HEK293T (cell line): ENCODE results near the gene TTC16.

Source experiments
- CTBP1 ChIP-seq: fragments of 450-650 bp; IDR thresholded peaks from 2 replicates; pipeline ENCODE4 v1.6.1; 2016; ENCODE audit warnings: borderline replicate concordance
- HDGF ChIP-seq: fragments of 450-650 bp; IDR thresholded peaks from 2 replicates; pipeline ENCODE4 v1.6.1; 2017; ENCODE audit warnings: antibody characterized with exemption, borderline replicate concordance
- SP1 ChIP-seq: fragments of 450-650 bp; IDR thresholded peaks from 2 replicates; pipeline ENCODE4 v1.6.1; 2017
- TF ChIP-seq, protein P1 (sequence below): fragments of 450-650 bp; IDR thresholded peaks from 2 replicates; pipeline ENCODE4 v1.6.1; 2016

DNA sequence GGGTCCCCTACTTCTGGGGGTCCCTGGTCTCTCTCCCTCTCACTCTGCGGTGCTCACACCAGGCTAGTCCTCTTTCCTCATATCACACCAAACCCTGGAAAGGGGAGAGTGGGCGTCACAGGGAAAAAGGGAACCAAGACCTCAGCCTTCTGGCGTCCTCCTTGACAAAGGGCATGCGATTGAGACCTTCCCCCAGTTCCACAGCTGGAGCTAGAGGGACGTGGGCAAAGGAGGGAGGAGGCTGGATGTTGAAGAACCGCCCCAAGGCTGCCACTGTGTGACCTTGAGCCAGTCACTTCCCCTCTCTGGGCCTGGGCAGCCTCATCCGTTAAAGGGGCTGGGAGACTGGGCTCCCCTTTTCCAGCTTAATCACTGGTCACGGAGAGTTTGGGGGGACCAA is 37.7 kb downstream of the TTC16 start:
- TF ChIP-seq SP1 (no peak), CTBP1 (no peak), HDGF (no peak)
- TF ChIP-seq, protein P1, sequence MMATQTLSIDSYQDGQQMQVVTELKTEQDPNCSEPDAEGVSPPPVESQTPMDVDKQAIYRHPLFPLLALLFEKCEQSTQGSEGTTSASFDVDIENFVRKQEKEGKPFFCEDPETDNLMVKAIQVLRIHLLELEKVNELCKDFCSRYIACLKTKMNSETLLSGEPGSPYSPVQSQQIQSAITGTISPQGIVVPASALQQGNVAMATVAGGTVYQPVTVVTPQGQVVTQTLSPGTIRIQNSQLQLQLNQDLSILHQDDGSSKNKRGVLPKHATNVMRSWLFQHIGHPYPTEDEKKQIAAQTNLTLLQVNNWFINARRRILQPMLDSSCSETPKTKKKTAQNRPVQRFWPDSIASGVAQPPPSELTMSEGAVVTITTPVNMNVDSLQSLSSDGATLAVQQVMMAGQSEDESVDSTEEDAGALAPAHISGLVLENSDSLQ, result no peak
